ENCODE data around the gene NECAB3.
"Not testable (repeated sequence)": the region's sequence is repeated elsewhere in the genome, so short reads cannot be mapped to it uniquely, and the experiment has no call there.

Gene NECAB3

GRCh38 chr20:33674294-33675135 is at the start of gene NECAB3:
NECAB3 (minus strand) TSS chr20:33674428; CDS start chr20:33674352, 76 bp downstream.
- DNase-seq, result peak; percentile 38

- no peak for DNase-seq
These were observed 47.3 kb upstream of the NECAB3 start for GRCh38 chr20:33721391-33722140.

DNA sequence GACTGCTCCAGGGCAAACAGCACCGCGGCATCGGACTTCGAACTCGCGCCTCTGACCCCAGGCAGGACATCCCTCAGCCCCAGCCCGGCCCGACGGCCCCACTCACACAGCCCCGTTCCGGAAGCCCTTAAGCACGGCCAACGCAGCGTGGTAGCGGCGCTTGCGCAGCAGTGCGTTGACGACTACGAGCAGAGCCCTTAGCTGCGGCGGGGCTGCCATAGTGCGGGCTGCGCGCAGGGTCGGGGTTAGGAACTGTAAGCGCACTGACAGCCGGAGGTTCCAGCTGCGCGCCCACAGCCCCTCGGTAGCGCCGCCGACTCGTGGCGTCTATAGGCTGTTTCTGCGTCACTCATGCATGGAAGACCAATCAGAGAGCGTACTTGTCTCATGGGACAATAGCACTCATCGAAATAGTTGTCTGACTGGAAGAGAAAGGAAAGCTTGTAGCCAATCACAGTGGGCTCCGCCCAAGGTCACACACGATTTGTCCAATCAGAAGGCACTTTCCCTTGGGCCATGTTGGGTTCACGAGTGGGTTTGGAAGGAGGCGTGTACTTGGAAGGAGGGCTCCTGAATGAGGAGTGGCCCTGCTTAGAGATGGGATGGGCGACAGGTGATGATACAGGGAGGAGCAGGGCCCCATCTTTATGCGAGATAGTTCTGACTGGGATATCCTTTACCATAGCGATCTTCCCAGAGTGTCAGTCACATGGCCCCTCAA is 45.9 kb upstream of the NECAB3 start, which contains the start of gene PXMP4:
Gene PXMP4, minus strand, starts transcription at position 322 of the 721 bp plus-strand sequence. Its CDS starts 103 bp downstream, at position 219.
- peak; percentile 76 for DNase-seq

DNA sequence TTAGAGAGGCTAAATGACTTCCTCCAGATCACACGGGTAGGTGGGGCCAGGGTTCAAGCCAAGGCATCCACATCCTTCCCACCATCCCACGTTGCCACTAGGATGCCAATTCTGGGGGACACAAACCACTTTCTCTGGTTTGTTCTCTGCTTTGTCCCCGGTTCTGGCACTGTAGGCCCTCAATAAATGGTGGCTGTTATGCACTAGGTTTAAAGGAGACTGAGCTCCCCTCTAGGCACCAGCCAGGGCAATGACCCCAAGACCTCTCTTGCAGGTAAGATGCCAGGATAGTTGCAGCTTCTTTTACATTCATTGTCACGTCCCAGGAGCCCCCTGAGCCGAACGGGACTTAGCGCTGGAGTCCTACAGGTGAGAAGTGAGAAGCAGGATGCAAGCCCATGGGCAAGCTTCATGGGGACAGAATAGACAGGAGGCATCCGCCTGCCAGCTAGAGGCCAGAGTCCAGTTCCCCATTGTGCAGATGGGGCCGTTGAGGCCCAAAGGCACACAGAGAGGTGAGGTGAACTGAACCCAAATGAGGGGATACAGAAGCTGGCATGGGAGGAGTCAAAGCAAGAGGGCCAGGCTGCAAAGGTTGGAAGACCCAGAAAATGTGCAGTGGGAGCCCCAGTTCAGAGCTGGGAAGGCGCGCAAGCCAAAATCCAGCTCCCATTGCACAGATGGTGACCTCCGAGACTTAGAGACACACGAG is 45.2 kb upstream of the NECAB3 start:
- DNase-seq, result no peak

GRCh38 chr20:33716498-33716897 is 42.3 kb upstream of the NECAB3 start:
- no peak for DNase-seq

DNA sequence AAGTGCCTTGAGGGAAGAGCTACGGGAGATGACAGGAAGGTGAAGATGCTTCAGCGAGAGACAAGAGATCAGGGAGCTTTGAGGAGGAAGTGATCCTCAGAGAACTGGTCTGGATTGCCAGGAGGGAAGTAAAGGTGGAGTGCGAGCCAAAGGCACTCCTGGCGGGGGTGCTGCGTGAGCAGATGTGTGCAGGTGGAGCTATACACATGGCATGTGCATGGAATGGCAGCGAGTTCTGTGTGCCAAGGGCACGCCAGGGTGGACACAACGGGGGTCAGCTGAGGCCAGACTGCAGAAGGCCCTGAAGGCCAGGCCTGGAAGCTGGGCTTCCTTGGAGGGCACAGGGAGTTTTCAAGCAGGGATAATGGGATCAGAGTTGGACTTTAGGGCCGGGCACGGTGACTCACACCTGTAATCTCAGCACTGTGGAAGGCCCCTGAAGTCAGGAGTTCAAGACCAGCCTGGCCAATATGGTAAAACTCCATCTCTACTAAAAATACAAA is 39.7 kb upstream of the NECAB3 start:
- no peak for DNase-seq

GRCh38 chr20:33711446-33711738 is 37.2 kb upstream of the NECAB3 start:
- DNase-seq, result no peak

GRCh38 chr20:33710681-33711445 is 36.6 kb upstream of the NECAB3 start:
- DNase-seq, result no peak

DNA sequence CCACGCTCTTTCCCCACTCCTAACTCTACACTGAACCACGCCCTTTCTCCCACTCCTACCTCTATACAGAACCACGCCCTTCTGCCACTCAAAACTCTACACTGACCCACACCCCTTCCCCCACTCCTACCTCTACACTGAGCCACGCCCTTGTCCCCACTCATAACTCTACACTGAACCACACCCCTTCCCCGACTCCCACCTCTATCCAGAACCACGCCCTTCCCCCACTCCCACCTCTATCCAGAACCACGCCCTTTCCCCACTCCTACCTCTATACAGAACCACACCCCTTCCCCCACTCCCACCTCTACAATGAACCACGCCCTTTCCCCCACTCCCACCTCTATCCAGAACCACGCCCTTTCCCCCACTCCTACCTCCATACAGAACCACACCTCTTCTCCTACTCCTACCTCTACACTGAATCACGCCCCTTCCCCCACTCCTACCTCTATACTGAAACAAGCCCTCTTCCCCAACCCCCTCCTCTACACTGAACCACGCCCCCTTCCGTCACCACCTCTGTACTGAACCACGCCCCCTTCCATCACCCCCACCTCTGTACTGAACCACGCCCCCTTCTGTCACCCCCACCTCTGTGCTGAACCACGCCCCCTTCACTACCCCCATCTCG is 35.8 kb upstream of the NECAB3 start:
- DNase-seq, result no peak

GRCh38 chr20:33709398-33709797 is 35.2 kb upstream of the NECAB3 start:
- DNase-seq, result no peak

DNA sequence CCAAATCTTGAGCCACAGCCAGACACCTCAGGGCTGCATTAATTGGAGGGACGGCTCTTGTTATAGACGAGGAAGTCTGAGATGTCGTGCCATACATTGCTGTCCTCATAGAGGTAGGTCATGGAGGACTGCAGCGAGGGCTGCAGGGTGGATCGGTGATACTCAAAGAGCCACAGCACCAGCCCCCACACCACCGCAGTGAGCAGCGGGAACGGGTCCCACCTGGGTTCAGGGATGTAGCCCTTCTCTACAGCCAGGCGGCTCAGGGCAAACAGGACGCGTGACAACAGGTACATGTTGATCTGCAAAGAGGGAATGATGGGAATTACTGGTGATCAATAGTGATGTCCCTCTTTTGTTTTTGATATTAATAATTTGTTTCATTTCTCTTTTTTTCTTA is 33.4 kb upstream of the NECAB3 start:
- DNase-seq, result no peak

DNA sequence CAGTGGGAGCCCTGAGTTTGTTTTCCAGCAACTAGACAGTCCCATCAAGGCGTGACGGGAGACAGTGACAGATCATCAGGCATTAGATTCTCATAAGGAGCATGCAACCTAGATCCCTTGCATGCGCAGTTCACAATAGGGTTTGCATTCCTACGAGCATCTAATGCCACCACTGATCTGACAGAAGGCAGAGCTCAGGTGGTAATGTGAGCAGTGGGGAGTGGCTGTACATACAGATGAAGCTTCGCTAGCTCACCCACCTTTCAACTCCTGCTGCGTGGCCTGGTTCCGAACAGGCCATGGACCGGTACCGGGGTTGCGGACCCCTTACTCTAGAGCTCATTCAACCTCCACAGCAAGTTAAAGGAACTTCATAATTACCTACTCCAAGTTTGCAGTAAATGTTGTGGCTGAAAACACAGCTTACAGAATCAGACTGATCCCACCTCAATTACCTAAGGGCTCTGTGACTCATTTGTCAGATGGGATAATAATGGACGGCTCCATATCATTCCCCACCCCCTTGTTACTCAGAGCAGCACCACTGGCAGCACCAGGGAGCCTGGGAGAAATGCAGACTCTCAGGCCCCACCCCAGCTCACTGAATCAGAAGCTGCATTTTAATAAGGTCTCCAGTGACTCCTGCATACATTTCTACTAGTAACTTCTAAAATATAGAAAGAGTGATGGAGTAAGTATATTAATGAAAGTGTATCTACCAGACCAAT is 30.1 kb upstream of the NECAB3 start:
- DNase-seq, result no peak

DNA sequence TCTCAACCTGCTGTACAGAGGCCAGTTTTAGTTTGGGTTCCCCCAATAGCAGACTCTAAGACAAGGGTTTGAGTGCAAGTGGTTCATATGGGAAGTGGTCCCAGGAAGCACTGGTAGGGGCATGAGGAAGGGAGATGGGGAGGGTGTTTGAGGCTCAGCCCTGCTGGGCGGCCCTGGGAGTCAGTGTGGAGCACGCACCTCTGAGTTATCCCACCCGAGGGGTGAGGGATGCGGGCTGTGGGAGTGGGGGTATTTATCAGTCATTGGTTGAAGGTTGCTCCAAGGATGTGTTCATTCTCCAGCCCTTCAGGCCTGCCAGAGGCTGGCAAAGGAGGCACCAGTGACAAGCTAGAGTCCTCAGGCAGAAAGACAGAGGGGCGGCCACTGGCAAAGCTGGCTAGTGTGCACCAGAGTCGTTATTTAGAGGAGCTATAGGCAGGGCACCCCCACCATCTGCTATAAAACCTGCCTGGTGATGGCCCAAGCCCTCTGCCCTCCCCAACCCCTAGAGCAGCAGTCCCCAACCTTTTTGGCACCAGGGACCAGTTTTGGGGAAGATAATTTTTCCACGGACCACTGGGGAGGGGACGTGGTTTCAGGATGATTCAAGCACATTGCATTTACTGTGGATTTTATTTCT is 29.4 kb upstream of the NECAB3 start:
- DNase-seq, result no peak

- DNase-seq, result no peak
These were observed 28.6 kb upstream of the NECAB3 start for GRCh38 chr20:33702861-33703260.

- DNase-seq, result no peak
These were observed 27.6 kb upstream of the NECAB3 start for GRCh38 chr20:33701629-33702450.

- DNase-seq, result not testable (repeated sequence)
These were observed 26.6 kb upstream of the NECAB3 start for GRCh38 chr20:33700696-33701441.

DNA sequence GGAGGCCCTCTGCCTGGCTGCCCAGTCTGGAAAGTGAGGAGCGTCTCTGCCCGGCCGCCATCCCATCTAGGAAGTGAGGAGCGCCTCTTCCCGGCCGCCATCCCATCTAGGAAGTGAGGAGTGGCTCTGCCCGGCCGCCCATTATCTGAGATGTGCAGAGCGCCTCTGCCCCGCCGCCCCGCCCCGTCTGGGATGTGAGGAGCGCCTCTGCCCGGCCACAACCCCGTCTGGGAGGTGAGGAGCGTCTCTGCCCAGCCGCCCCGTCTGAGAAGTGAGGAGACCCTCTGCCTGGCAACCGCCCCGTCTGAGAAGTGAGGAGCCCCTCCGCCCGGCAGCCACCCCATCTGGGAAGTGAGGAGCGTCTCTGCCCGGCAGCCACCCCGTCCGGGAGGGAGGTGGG is 24.7 kb upstream of the NECAB3 start:
- not testable (repeated sequence) for DNase-seq

- DNase-seq, result no peak
These were observed 22.9 kb upstream of the NECAB3 start for GRCh38 chr20:33697129-33697528.

Measured in activated CD4-positive, alpha-beta T cell treated with anti-CD3 and anti-CD28 coated beads, Interleukin-2, amount 50 U/mL, for 1 hour (primary cell).